Bronchial epithelial cell (primary cell): ENCODE measurements around the gene RCAN2. TPM values are rescaled to one million over a fixed set of nuclear protein-coding genes. Genes with fewer than 3 reads are reported as not detected.

Experiments
- DNase-seq: peaks from one replicate; pipeline ENCODE4 v3.0.0-alpha.2; 2010; ENCODE audit warnings: low read depth
- FAIRE-seq: peaks from 2 replicates; lab custom pipeline; 2011; peaks lifted over from hg19 to GRCh38; lab: Jason Lieb, UNC
- H3K27me3 ChIP-seq: 2 replicates; pipeline ENCODE4 v1.5.1; 2011; ENCODE audit warnings: low read length; ENCODE audit not compliant: control insufficient read depth, insufficient read depth
- H3K36me3 ChIP-seq: 2 replicates; pipeline ENCODE4 v1.5.1; 2011; ENCODE audit warnings: low read length; ENCODE audit not compliant: control insufficient read depth, insufficient read depth
- H3K4me3 ChIP-seq: 2 replicates; pipeline ENCODE4 v1.5.1; 2011; ENCODE audit warnings: mild to moderate bottlenecking, low read depth, low read length, control low read depth
- CTCF ChIP-seq: IDR thresholded peaks from 2 replicates; pipeline ENCODE4 v1.5.1; 2011; ENCODE audit warnings: mild to moderate bottlenecking, moderate library complexity, low read length, control low read depth, inconsistent platforms; ENCODE audit not compliant: insufficient read depth, severe bottlenecking
- total RNA-seq: library from RNA; depleted of rRNA; stranded (reverse); fragments of >200 nt; gene quantifications from 2 replicates; pipeline ENCODE4 v1.2.1, GENCODE V29; 2014

The RCAN2 gene
- total RNA-seq, 1 donor from 2014 or later = under 0.01 TPM

DNA sequence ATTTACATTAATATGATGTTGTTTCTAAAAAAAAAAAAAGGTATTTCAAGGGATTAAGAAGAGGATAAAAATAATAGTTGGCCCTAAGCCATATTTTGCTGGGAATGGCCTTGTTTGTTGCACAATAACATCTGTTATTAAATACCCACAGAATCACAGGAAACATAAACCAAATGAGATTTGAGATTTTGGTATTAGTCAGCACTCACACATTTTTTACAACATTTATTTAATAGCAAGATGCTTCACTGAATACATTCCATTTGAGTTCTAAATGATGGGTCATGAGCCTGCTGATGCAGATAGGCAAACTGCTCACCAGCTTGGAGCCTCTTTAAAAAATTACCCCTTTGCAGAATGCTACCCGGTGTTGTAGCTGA is 227.6 kb downstream of the RCAN2 start:
- H3K27me3 ChIP-seq = no peaks in the 10 kb centered on the region
- H3K36me3 ChIP-seq = no peaks in the 10 kb centered on the region
- no peak for TF ChIP-seq CTCF
- H3K4me3 ChIP-seq = no peak overlapping the region
- FAIRE-seq (no peak), DNase-seq (peak; percentile 12)

- Histone ChIP-seq H3K4me3 (no peak overlapping the region), H3K27me3 (no peaks in the 10 kb centered on the region), H3K36me3 (no peaks in the 10 kb centered on the region)
- DNase-seq = no peak
- TF ChIP-seq CTCF = no peak
- FAIRE-seq = no peak
Observed at GRCh38 chr6:46262928-46263706, 228.1 kb downstream of the RCAN2 start.

GRCh38 chr6:46258249-46258648 is 233.0 kb downstream of the RCAN2 start:
- H3K4me3 ChIP-seq = no peak overlapping the region
- no peak for DNase-seq
- TF ChIP-seq CTCF = no peak
- no peak for FAIRE-seq
- H3K27me3 ChIP-seq = no peaks in the 10 kb centered on the region
- H3K36me3 ChIP-seq = no peaks in the 10 kb centered on the region

DNA sequence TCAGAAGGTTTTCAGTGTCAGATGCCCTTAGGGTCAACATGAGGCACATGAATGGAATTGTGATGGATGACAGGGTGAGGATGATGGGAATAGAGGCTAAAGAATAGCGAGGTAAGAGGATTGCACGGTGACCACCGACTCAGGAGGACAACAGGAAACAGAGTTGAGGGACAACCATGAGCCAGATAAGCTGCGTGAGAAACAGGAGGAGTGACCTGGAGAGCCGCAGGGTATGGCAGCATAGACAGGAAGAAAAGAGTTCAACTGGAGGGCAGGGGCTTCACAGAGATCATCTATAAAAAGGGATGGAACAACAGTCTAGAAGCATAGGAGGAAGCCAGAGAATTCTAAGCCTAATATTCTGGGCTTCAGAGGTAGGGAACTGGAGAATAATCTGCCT is 235.7 kb downstream of the RCAN2 start:
- Histone ChIP-seq H3K36me3 (no peaks in the 10 kb centered on the region), H3K4me3 (no peak overlapping the region), H3K27me3 (no peaks in the 10 kb centered on the region)
- FAIRE-seq = no peak
- TF ChIP-seq CTCF = no peak
- no peak for DNase-seq

GRCh38 chr6:46254946-46255345 is 236.3 kb downstream of the RCAN2 start:
- TF ChIP-seq CTCF = no peak
- Histone ChIP-seq H3K36me3 (no peaks in the 10 kb centered on the region), H3K4me3 (no peak overlapping the region), H3K27me3 (no peaks in the 10 kb centered on the region)
- no peak for FAIRE-seq
- DNase-seq = no peak

- no peaks in the 10 kb centered on the region for H3K27me3 ChIP-seq
- FAIRE-seq (no peak), DNase-seq (no peak)
- no peak for TF ChIP-seq CTCF
- H3K4me3 ChIP-seq = no peak overlapping the region
- H3K36me3 ChIP-seq = no peaks in the 10 kb centered on the region
Observed at GRCh38 chr6:46254331-46254730, 236.9 kb downstream of the RCAN2 start.
